Peyer's patch (tissue), 4 donors: ENCODE measurements around the gene XYLT1.

Experiments used
- CTCF ChIP-seq, 6 experiments: fragments of 450-650 bp in 4 of 6; fragments of 200-600 bp in 2 of 6; sonication (generic) in 1 of 6; IDR thresholded peaks; one replicate each; pipeline ENCODE4 v1.5.1; 2017 to 2019; ENCODE audit warnings: antibody characterized with exemption in 6 of 6, mild to moderate bottlenecking in 3 of 6, moderate library complexity in 1 of 6
- POLR2A ChIP-seq, 2 donors: fragments of 450-650 bp; IDR thresholded peaks; one replicate each; pipeline ENCODE4 v1.5.1; 2017; ENCODE audit warnings: antibody characterized with exemption in 2 of 2, mild to moderate bottlenecking in 2 of 2, moderate library complexity in 2 of 2

GRCh38 chr16:17412791-17413190, 58.0 kb downstream of the XYLT1 start:
- TF ChIP-seq CTCF (IDR thresholded peaks at IDR 0.05): no peak
- no peak for TF ChIP-seq POLR2A (IDR thresholded peaks at IDR 0.05)
